Activated naive CD8-positive, alpha-beta T cell treated with anti-CD3 and anti-CD28 coated beads, Interleukin-2, amount 10 ng/mL, durations not matched to agents 7 days and 5 days (primary cell): ENCODE measurements around the gene TSPAN1. TPM values are rescaled to one million over a fixed set of nuclear protein-coding genes. Genes with fewer than 3 reads are reported as not detected.

Experiments used
- ATAC-seq: fragments of 150-1000 bp; cut with Tn5 transposase; one replicate; pipeline ENCODE4 v1.10.0; 2021; ENCODE audit warnings: low read depth, moderate library complexity
- POLR2A ChIA-PET: fragments of 350-600 bp; sonication (Branson Sonifier 250); formaldehyde crosslinking; loops from one replicate; lab custom pipeline; 2021; ENCODE audit warnings: antibody characterized with exemption; lab: Charles Lee
- DNase-seq: peaks from one replicate; pipeline ENCODE4 v3.0.0; 2021
- H3K27ac Mint-ChIP-seq: one replicate; pipeline ENCODE4 v1.8.0; 2022; ENCODE audit warnings: mild to moderate bottlenecking, mixed read lengths
- H3K27me3 Mint-ChIP-seq: one replicate; pipeline ENCODE4 v1.8.0; 2022; ENCODE audit warnings: mild to moderate bottlenecking, moderate library complexity, mixed read lengths
- H3K36me3 Mint-ChIP-seq: one replicate; pipeline ENCODE4 v1.8.0; 2021; ENCODE audit warnings: mild to moderate bottlenecking, mixed read lengths
- H3K4me1 Mint-ChIP-seq: one replicate; pipeline ENCODE4 v1.8.0; 2021; ENCODE audit warnings: mixed read lengths
- H3K4me3 Mint-ChIP-seq: one replicate; pipeline ENCODE4 v1.8.0; 2022; ENCODE audit warnings: mild to moderate bottlenecking, moderate library complexity, mixed read lengths
- H3K9me3 Mint-ChIP-seq: one replicate; pipeline ENCODE4 v1.8.0; 2021; ENCODE audit warnings: mixed read lengths
- total RNA-seq, 2 experiments: library from RNA; stranded (reverse); gene quantifications; one replicate each; pipeline ENCODE4 v1.2.3, GENCODE V29; 2021

The TSPAN1 gene
- total RNA-seq, 2 experiments from 2014 or later, result not detected

GRCh38 chr1:46186076-46186475, 11.2 kb downstream of the TSPAN1 start:
- DNase-seq, result no peak

DNA sequence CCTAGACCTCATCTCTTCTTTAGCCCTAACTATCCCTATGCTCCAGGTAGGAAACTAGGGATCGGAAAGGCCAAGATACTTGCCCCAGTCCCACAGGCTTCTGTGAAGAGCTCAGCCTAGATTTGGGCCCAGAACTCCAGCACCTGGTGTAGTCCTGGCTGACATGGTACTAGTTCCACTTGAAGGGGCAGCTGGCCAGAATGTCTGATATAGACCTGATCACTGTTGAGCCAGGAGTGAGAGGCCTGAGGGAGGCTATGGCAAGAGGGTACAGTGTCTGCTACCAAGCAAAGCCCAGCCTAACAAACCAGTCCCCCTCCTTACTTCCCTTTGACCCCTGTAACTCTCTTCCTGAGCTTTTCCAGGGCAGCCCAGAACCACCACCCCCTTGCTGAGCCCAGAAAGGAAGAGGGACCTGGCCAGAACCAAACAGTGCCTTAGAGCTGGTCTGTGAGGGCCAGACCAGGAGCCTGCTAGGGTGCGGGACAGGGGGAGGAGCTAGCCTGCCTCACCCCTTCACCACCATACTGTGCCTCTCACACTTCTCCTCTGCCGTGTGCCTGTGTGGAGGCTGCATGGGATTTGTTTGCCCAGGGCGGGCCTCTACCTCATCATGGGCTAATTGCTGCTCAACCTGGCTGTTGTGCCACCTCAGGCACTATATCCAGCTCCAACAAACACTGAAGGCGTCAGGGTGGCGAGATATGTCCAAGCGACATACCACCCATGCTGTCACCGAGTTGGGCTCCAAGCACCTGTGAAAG, 12.4 kb downstream of the TSPAN1 start:
- peak overlapping the region; percentile 16 for H3K27ac Mint-ChIP-seq
- H3K36me3 Mint-ChIP-seq, result peaks cover 4% of the 10 kb centered on the region
- ATAC-seq (no peak), DNase-seq (no peak)
- peaks cover 16% of the 10 kb centered on the region for H3K4me1 Mint-ChIP-seq
- POLR2A ChIA-PET, result no interaction called here
- no peaks in the 10 kb centered on the region for H3K9me3 Mint-ChIP-seq
- H3K27me3 Mint-ChIP-seq, result no peaks in the 10 kb centered on the region
- no peak overlapping the region for H3K4me3 Mint-ChIP-seq

More at GRCh38 chr1:46186076-46186475, 11.2 kb downstream of the TSPAN1 start:
- Mint-ChIP-seq H3K27me3 (no peaks in the 10 kb centered on the region), H3K36me3 (peaks cover 4% of the 10 kb centered on the region), H3K4me3 (no peak overlapping the region), H3K27ac (no peak overlapping the region), H3K9me3 (no peaks in the 10 kb centered on the region), H3K4me1 (peaks cover 18% of the 10 kb centered on the region)
- ATAC-seq, result no peak
- POLR2A ChIA-PET, result no interaction called here

DNA sequence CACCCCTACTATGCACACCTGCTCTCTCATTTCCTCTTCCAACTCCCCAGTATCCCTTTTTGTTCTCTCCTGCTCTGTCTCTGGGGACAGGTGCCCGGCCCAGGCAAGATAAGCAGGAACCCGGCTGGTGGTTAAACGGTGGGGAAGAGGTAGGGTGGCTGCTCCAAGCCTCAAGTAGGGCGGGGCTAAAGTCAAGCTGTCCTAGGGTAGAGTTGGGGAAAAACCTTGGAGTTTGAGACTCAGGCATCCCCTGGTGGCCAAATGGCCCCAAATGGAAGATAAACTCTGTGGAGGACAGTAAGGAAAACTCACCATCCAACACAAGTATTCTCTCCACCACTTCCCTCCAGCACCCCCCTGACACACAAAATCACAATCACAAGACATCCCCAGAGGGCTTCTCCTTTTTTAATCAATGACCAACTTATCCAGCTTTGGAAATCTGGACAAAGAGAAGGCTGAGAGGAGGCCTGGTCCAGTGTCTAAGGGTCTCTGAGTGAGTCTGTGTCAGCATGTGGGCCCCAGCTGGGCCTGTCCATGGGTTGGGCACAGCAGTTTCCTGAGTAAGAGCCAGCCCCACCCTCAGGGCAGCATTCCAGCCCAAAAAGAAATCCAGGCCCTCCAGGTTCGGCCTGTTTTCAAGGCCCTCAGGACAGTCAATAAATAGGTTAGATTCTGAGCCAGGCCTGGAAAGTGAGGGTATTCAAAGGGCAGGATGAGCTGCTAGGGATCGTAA, 13.6 kb downstream of the TSPAN1 start:
- H3K4me3 Mint-ChIP-seq, result no peak overlapping the region
- H3K27ac Mint-ChIP-seq, result no peak overlapping the region
- ATAC-seq, result no peak
- peaks cover 8% of the 10 kb centered on the region for H3K36me3 Mint-ChIP-seq
- no peak for DNase-seq
- H3K27me3 Mint-ChIP-seq, result no peaks in the 10 kb centered on the region
- POLR2A ChIA-PET, result no interaction called here
- peaks cover 12% of the 10 kb centered on the region for H3K4me1 Mint-ChIP-seq
- H3K9me3 Mint-ChIP-seq, result no peaks in the 10 kb centered on the region

GRCh38 chr1:46190539-46190938, 15.7 kb downstream of the TSPAN1 start:
- POLR2A ChIA-PET, result no interaction called here
- Mint-ChIP-seq H3K4me1 (no peaks in the 10 kb centered on the region), H3K36me3 (peaks cover 8% of the 10 kb centered on the region), H3K27me3 (no peaks in the 10 kb centered on the region), H3K4me3 (no peak overlapping the region), H3K27ac (no peak overlapping the region), H3K9me3 (no peaks in the 10 kb centered on the region)
- DNase-seq, result no peak
- no peak for ATAC-seq

DNA sequence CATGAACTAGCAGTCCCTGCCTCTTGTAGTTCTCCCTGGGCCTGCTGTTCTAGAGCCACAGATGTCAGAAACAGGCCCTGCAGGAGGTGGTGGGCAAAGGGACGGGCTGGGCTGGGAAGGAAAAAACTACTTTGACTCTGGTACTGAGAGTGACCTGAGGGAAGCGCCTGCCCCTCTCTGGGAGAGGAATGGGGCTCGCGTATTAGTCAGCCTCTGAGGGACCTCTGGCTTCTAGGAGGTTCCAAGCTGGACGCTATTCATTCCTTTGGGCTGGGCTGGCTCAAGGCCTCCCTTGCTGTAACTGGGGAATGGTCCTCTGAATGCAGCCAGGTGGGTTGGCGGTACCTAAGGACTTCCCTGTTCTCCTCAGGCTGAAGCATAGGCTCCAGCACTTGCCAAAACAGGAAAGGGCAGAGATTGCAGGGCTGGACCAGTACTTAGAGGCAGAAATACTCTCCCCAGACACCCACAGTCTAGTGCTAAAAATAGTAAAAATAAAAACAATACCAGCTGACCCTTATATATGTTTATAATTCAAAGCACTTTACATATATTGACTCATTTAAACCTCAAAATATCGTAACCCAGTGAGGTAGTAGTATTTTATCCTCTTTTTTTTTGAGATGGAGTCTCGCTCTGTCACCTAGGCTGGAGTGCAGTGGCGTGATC, 16.3 kb downstream of the TSPAN1 start:
- Mint-ChIP-seq H3K4me3 (no peak overlapping the region), H3K4me1 (peaks cover 2% of the 10 kb centered on the region), H3K27me3 (no peaks in the 10 kb centered on the region), H3K9me3 (no peaks in the 10 kb centered on the region), H3K36me3 (peaks cover 9% of the 10 kb centered on the region), H3K27ac (no peak overlapping the region)
- no peak for ATAC-seq
- POLR2A ChIA-PET, result interaction anchor here (0.5 kb wide), 1 partner anchor 39 kb away, joined by 4 read pairs; no protein-coding TSS in a partner anchor
- DNase-seq, result no peak

GRCh38 chr1:46192171-46192570, 17.3 kb downstream of the TSPAN1 start:
- no peaks in the 10 kb centered on the region for H3K27me3 Mint-ChIP-seq
- H3K4me1 Mint-ChIP-seq, result peaks cover 6% of the 10 kb centered on the region
- no peak overlapping the region for H3K4me3 Mint-ChIP-seq
- no peaks in the 10 kb centered on the region for H3K9me3 Mint-ChIP-seq
- no peak for ATAC-seq
- H3K27ac Mint-ChIP-seq, result no peak overlapping the region
- POLR2A ChIA-PET, result no interaction called here
- DNase-seq, result no peak
- peaks cover 12% of the 10 kb centered on the region for H3K36me3 Mint-ChIP-seq

DNA sequence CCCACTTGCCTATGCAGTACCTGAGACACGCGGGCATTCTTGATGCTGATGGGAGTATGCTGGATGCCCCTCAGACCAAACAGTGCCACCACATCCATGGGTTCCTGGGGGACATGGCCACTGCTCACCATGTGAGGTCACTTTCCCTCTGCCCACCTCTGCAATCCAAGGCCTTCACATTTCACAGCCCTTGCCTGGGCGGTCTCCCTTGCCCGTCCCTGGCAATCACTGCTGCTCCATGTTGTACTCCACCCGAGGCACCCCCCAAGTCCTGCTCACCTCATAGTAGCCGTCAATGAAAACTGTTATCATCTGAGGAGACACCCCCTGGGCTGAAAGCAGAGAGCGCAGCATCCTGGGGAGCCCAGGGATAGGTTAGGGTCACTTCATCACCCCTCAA, 18.4 kb downstream of the TSPAN1 start:
- peaks cover 9% of the 10 kb centered on the region for H3K4me1 Mint-ChIP-seq
- ATAC-seq (no peak), DNase-seq (no peak)
- peaks cover 10% of the 10 kb centered on the region for H3K36me3 Mint-ChIP-seq
- no peak overlapping the region for H3K27ac Mint-ChIP-seq
- H3K9me3 Mint-ChIP-seq, result no peaks in the 10 kb centered on the region
- POLR2A ChIA-PET, result interaction anchor here (0.8 kb wide), 1 partner anchor 11 kb away, joined by 3 read pairs; no protein-coding TSS in a partner anchor
- H3K4me3 Mint-ChIP-seq, result no peak overlapping the region
- no peaks in the 10 kb centered on the region for H3K27me3 Mint-ChIP-seq

DNA sequence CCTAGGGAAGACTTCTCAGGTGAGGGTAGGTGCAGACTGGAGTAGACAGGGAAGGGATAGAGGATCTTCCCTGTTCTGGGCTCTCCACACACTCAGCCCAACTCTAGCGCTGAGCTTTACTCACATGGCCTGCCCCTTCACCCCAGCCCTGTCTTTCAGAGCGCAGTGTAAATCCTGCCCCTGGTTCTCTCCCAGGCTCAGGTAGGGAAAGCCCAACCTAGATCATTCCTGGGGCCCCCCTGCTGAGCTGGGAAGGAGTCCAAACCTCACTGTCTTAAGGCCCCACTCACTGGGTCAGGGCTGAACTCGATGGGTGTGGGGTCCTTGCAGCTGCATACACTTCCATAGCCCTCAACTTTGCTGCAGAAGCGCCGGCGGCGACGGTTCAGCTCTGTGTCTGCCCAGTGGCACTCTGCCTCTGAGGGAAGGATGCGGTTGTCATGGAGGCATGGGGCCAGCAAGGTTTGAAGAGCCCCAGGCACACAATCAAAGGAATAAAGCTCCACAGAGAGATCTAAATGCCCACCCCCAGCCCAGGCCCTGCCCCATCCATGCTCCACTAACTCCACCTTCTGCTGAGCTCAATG, 19.2 kb downstream of the TSPAN1 start:
- H3K4me3 Mint-ChIP-seq, result no peak overlapping the region
- DNase-seq (no peak), ATAC-seq (no peak)
- no peak overlapping the region for H3K27ac Mint-ChIP-seq
- peaks cover 10% of the 10 kb centered on the region for H3K36me3 Mint-ChIP-seq
- no peaks in the 10 kb centered on the region for H3K9me3 Mint-ChIP-seq
- H3K4me1 Mint-ChIP-seq, result peaks cover 9% of the 10 kb centered on the region
- no peaks in the 10 kb centered on the region for H3K27me3 Mint-ChIP-seq
- POLR2A ChIA-PET, result interaction anchor here (0.8 kb wide), 1 partner anchor 12 kb away, joined by 3 read pairs; no protein-coding TSS in a partner anchor

DNA sequence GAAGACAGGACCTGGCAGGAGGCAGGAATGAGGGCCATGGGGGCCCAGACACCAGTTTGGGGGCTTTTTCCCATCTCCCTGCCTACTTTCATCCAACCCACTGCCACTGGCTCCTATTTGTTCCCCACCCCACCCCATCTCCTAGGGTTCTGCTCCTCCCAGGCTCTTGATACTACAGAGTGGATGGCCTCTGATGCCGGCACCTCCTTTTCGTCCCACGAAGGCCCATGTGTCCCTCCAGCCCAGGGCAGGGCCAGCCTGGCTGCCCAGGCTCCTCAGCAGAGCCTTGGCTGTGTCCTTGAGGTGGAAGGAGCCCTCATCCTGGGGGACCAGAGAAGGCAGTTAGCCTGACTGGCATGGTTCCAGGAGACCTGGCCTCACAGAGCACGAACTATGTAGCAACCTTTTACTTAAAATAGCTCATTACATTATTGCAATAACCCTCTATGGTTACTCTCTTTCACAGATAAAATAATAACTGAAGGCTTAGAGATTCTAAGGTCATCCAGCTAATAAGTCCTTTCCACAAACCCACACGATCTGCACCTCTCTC, 19.8 kb downstream of the TSPAN1 start:
- Mint-ChIP-seq H3K27ac (no peak overlapping the region), H3K27me3 (no peaks in the 10 kb centered on the region), H3K9me3 (no peaks in the 10 kb centered on the region), H3K4me3 (no peak overlapping the region), H3K4me1 (peaks cover 9% of the 10 kb centered on the region), H3K36me3 (peaks cover 7% of the 10 kb centered on the region)
- POLR2A ChIA-PET, result no interaction called here
- no peak for DNase-seq
- ATAC-seq, result no peak

DNA sequence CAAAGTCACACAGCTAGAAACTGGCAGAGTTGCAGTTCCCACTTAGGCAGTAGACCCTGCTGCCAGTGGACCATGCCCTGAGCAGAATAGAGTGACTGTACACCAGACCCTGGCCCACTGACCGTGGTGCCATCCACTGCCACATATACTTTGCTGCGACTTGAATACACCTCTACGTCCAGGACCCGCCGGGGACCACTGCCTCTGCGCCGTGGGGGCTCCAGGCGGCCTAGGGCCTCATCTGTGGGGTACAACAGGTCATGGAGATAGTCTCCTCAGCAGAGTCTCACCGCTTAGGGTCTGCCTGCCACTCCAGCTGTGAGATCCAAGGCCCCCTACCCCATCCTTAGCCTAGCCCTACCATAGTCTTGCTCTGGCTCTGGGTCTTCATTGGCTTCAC, 21.7 kb downstream of the TSPAN1 start:
- Mint-ChIP-seq H3K27me3 (no peaks in the 10 kb centered on the region), H3K36me3 (peaks cover 7% of the 10 kb centered on the region), H3K9me3 (no peaks in the 10 kb centered on the region), H3K27ac (no peak overlapping the region), H3K4me1 (peaks cover 9% of the 10 kb centered on the region), H3K4me3 (no peak overlapping the region)
- no peak for DNase-seq
- no peak for ATAC-seq
- POLR2A ChIA-PET, result no interaction called here

DNA sequence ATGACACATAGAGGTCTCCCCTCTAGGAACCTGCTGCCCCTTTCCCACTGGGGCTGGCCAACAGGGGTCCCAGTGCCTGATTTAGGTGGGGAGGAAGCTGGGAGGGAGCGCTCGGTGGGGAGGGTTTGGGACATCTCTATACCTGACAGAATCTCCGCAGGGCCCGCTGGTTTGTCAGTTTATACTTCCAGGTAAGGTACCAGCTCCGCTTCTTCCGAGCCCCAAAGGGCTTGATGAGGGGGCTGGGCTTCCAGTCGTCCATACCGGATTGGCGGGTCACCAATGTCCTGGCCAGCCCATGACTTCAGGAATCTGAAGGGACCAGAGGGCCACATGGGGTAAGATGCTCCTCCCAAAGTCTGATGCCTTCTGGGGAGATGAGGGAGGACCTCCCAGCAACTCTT, 22.7 kb downstream of the TSPAN1 start:
- POLR2A ChIA-PET, result interaction anchor here (1.5 to 2.5 kb wide), 3 partner anchors 31 to 50 kb away, joined by 3 to 9 read pairs (median 6); partner anchors contain the start of gene RAD54L
- ATAC-seq, result no peak
- Mint-ChIP-seq H3K4me1 (peaks cover 9% of the 10 kb centered on the region), H3K9me3 (no peaks in the 10 kb centered on the region), H3K27me3 (no peaks in the 10 kb centered on the region), H3K4me3 (peak overlapping the region; percentile 84), H3K36me3 (peaks cover 7% of the 10 kb centered on the region), H3K27ac (no peak overlapping the region)
- no peak for DNase-seq

GRCh38 chr1:46197964-46198811, 23.3 kb downstream of the TSPAN1 start, which contains the start of gene POMGNT1:
Gene POMGNT1 (minus strand): TSS chr1:46198434. CDS start chr1:46197821, 613 bp downstream.
- H3K4me3 Mint-ChIP-seq, result peak within 1 kb of the TSS; percentile 86
- no peaks in the 10 kb centered on the region for H3K9me3 Mint-ChIP-seq
- H3K27ac Mint-ChIP-seq, result peak within 1 kb of the TSS; percentile 81

More at GRCh38 chr1:46197964-46198811, 23.3 kb downstream of the TSPAN1 start, which contains the start of gene POMGNT1:
- Mint-ChIP-seq H3K27me3 (no peaks in the 10 kb centered on the region), H3K4me1 (peaks cover 14% of the 10 kb centered on the region), H3K36me3 (peaks cover 4% of the 10 kb centered on the region)
- POLR2A ChIA-PET, result interaction anchor here (0.6 to 2.5 kb wide), 5 partner anchors 25 to 176 kb away, joined by 3 to 9 read pairs (median 5); partner anchors contain the start of gene RAD54L
- ATAC-seq (peak; percentile 94), DNase-seq (peak; percentile 90)
